Measurements from ENCODE around the gene ABI2. TPM values are rescaled to one million over a fixed set of nuclear protein-coding genes. Genes with fewer than 3 reads are reported as not detected.

The ABI2 gene
- total and polyA plus RNA-seq, 2 of the 4 experiments (the other 2 are of a cell fraction) = 35.7 to 54.0 TPM

- Histone ChIP-seq H3K9ac (ENCODE audit: low read depth, low read length) (no peak overlapping the region), H3K4me2 (ENCODE audit: low read depth, low read length) (no peak overlapping the region), H2BK15ac (ENCODE audit: low read depth, low read length) (no peak overlapping the region), H4K8ac (ENCODE audit: low read depth in 2 of 2, low read length in 2 of 2) (no peak overlapping the region), H3K23ac (ENCODE audit: low read depth, low read length) (no peak overlapping the region), H3K18ac (ENCODE audit: low read depth, low read length) (no peak overlapping the region), H2AFZ (replicated peaks; ENCODE audit: low read length, poor library complexity) (no peak overlapping the region), H3K4me1 (ENCODE audit: control insufficient read depth, insufficient read depth, low read length) (peaks cover 6% of the 10 kb centered on the region), H2BK120ac (ENCODE audit: low read depth, low read length) (no peak overlapping the region), H3K36me3 (ENCODE audit: control insufficient read depth, insufficient read depth, low read length) (peaks cover 5% of the 10 kb centered on the region; the same call in 1 of the 2 replicates), H3K27me3 (ENCODE audit: control insufficient read depth, insufficient read depth, low read length) (no peaks in the 10 kb centered on the region), H3K27ac (ENCODE audit: insufficient read depth, low read length) (no peak overlapping the region), H2AK9ac (replicated peaks; ENCODE audit: low read depth, low read length, poor library complexity) (no peak overlapping the region), H3K4ac (ENCODE audit: low read depth, low read length) (no peak overlapping the region), H3K4me3 (ENCODE audit: insufficient read depth, low read depth, low read length) (no peak overlapping the region), H4K20me1 (ENCODE audit: insufficient read depth, low read length) (peaks cover 18% of the 10 kb centered on the region), H2BK20ac (ENCODE audit: low read depth, low read length) (no peak overlapping the region), H3K79me1 (ENCODE audit: low read depth in 1 of 2, low read length in 2 of 2) (peaks cover 41 to 67% of the 10 kb centered on the region in 2 experiments), H4K91ac (ENCODE audit: insufficient read depth, low read depth, low read length) (no peak overlapping the region), H3K14ac (replicated peaks; ENCODE audit: low read depth, low read length) (no peak overlapping the region), H3K56ac (ENCODE audit: extremely low read depth, insufficient read depth, low read length) (no peak overlapping the region), H3K9me3 (ENCODE audit: control insufficient read depth, insufficient read depth, low read length) (no peaks in the 10 kb centered on the region), H2AK5ac (ENCODE audit: low read depth, low read length) (no peak overlapping the region), H4K5ac (ENCODE audit: low read depth, low read length) (no peak overlapping the region), H3K9me1 (ENCODE audit: insufficient read depth, low read length) (peaks cover 7% of the 10 kb centered on the region; the same call in 1 of the 2 replicates), H2BK5ac (ENCODE audit: low read depth, low read length, poor library complexity, severe bottlenecking) (no peak overlapping the region)
- DNase-seq (no peak), ATAC-seq (ENCODE audit: low read depth) (no peak)
- intact Hi-C loops (cut with micrococcal nuclease) (no loop called here), dilution Hi-C loops (cut with HindIII; ENCODE audit: low sequenced_read_pairs, unreplicated experiment) (no loop called here), in situ Hi-C loops (cut with MboI; ENCODE audit: low sequenced_read_pairs) (no loop called here)
- TF ChIP-seq ELK1 (IDR thresholded peaks at IDR 0.05; ENCODE audit: borderline replicate concordance, low read depth, low read length) (no peak), CEBPB (IDR thresholded peaks at IDR 0.05; ENCODE audit: low read depth, low read length) (no peak), RCOR1 (IDR thresholded peaks at IDR 0.05; ENCODE audit: insufficient replicate concordance, low read length) (no peak), BHLHE40 (IDR thresholded peaks at IDR 0.05; ENCODE audit: low read depth, low read length) (no peak), NFE2L2 (IDR thresholded peaks at IDR 0.05; ENCODE audit: low read depth, low read length) (no peak), MXI1 (IDR thresholded peaks at IDR 0.05; ENCODE audit: borderline replicate concordance, low read depth, low read length) (no peak), FOS (IDR thresholded peaks at IDR 0.05; ENCODE audit: low read depth, low read length) (no peak), CHD1 (IDR thresholded peaks at IDR 0.05; ENCODE audit: low read depth, low read length) (no peak), RAD21 (IDR thresholded peaks at IDR 0.05; ENCODE audit: low read length) (no peak)
- TF ChIP-seq, protein P1, sequence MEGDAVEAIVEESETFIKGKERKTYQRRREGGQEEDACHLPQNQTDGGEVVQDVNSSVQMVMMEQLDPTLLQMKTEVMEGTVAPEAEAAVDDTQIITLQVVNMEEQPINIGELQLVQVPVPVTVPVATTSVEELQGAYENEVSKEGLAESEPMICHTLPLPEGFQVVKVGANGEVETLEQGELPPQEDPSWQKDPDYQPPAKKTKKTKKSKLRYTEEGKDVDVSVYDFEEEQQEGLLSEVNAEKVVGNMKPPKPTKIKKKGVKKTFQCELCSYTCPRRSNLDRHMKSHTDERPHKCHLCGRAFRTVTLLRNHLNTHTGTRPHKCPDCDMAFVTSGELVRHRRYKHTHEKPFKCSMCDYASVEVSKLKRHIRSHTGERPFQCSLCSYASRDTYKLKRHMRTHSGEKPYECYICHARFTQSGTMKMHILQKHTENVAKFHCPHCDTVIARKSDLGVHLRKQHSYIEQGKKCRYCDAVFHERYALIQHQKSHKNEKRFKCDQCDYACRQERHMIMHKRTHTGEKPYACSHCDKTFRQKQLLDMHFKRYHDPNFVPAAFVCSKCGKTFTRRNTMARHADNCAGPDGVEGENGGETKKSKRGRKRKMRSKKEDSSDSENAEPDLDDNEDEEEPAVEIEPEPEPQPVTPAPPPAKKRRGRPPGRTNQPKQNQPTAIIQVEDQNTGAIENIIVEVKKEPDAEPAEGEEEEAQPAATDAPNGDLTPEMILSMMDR (conservative IDR thresholded peaks at IDR 0.05; ENCODE audit: low read depth, low read length) = no peak
- ChIA-PET POLR2A (ENCODE audit: unreplicated experiment) (no interaction called here), CTCF (no interaction called here)
- WGBS, 2 experiments (ENCODE audit: extremely low coverage in 2 of 2, insufficient read length in 1 of 2) = no CpG with 5 or more reads among the region's 4 CpGs
- no TSS peak for BruUV-seq (replicated peaks)
Observed at GRCh38 chr2:203338322-203338721, 10.1 kb downstream of the ABI2 start.
